ENCODE measurements around the gene MAGI2. TPM values are rescaled to one million over a fixed set of nuclear protein-coding genes. Genes with fewer than 3 reads are reported as not detected.

The MAGI2 gene
- total RNA-seq, 1 experiment from 2014 or later = 0.25 TPM

- H3K36me3 ChIP-seq (ENCODE audit: control insufficient read depth, insufficient read depth, low read length) = no peaks in the 10 kb centered on the region
- intact Hi-C loops (cut with micrococcal nuclease; ENCODE audit: unreplicated experiment) = no loop called here
- BruUV-seq (replicated peaks) = no TSS peak
Observed at GRCh38 chr7:79221211-79221610, 232.3 kb downstream of the MAGI2 start.

GRCh38 chr7:79217976-79218626 is 235.4 kb downstream of the MAGI2 start:
- Mint-ChIP-seq H3K27ac (ENCODE audit: unreplicated experiment) (no peak overlapping the region), H3K4me1 (ENCODE audit: low read depth, unreplicated experiment) (no peaks in the 10 kb centered on the region), H3K4me3 (ENCODE audit: unreplicated experiment) (no peak overlapping the region), H3K9me3 (ENCODE audit: unreplicated experiment) (no peaks in the 10 kb centered on the region), H3K27me3 (ENCODE audit: insufficient read depth, unreplicated experiment) (no peaks in the 10 kb centered on the region), H3K36me3 (ENCODE audit: insufficient read depth, unreplicated experiment) (no peaks in the 10 kb centered on the region)
- Histone ChIP-seq H3K9me3 (no peaks in the 10 kb centered on the region), H3K4me1 (peaks cover 24% of the 10 kb centered on the region), H3K4me3 (ENCODE audit: low read depth, low read length) (no peak overlapping the region), H3K27me3 (replicated peaks; ENCODE audit: control insufficient read depth, insufficient read depth, low read length) (no peaks in the 10 kb centered on the region), H3K36me3 (ENCODE audit: control insufficient read depth, insufficient read depth, low read length) (no peaks in the 10 kb centered on the region)
- intact Hi-C loops (cut with micrococcal nuclease; ENCODE audit: unreplicated experiment) = no loop called here
- no peak for TF ChIP-seq CTCF (IDR thresholded peaks at IDR 0.05; ENCODE audit: insufficient read depth in 1 of 2, low read depth in 1 of 2, low read length in 1 of 2, severe bottlenecking in 1 of 2, unreplicated experiment in 1 of 2)
- POLR2A ChIA-PET = no interaction called here
- DNase-seq = no peak
- no TSS peak for BruUV-seq (replicated peaks)
- CTCF ChIA-PET = no interaction called here

More at GRCh38 chr7:79221211-79221610, 232.3 kb downstream of the MAGI2 start:
- Histone ChIP-seq H3K9me3 (no peaks in the 10 kb centered on the region), H3K4me3 (ENCODE audit: low read depth, low read length) (no peak overlapping the region), H3K27me3 (replicated peaks; ENCODE audit: control insufficient read depth, insufficient read depth, low read length) (no peaks in the 10 kb centered on the region), H3K4me1 (peaks cover 24% of the 10 kb centered on the region)
- Mint-ChIP-seq H3K4me3 (ENCODE audit: unreplicated experiment) (no peak overlapping the region), H3K9me3 (ENCODE audit: unreplicated experiment) (no peaks in the 10 kb centered on the region), H3K27me3 (ENCODE audit: insufficient read depth, unreplicated experiment) (no peaks in the 10 kb centered on the region), H3K27ac (ENCODE audit: unreplicated experiment) (no peak overlapping the region), H3K4me1 (ENCODE audit: low read depth, unreplicated experiment) (no peaks in the 10 kb centered on the region), H3K36me3 (ENCODE audit: insufficient read depth, unreplicated experiment) (no peaks in the 10 kb centered on the region)
- no peak for TF ChIP-seq CTCF (IDR thresholded peaks at IDR 0.05; ENCODE audit: insufficient read depth in 1 of 2, low read depth in 1 of 2, low read length in 1 of 2, severe bottlenecking in 1 of 2, unreplicated experiment in 1 of 2)
- no peak for DNase-seq
- CTCF ChIA-PET = no interaction called here
- POLR2A ChIA-PET = no interaction called here

GRCh38 chr7:79217468-79217867 is 236.0 kb downstream of the MAGI2 start:
- no peak overlapping the region for H3K27ac Mint-ChIP-seq (ENCODE audit: unreplicated experiment)
- intact Hi-C loops (cut with micrococcal nuclease; ENCODE audit: unreplicated experiment) = no loop called here
- no peaks in the 10 kb centered on the region for H3K36me3 ChIP-seq (ENCODE audit: control insufficient read depth, insufficient read depth, low read length)
- peak in 1 of 2 experiments; percentile 8 for DNase-seq
- ChIA-PET POLR2A (no interaction called here), CTCF (no interaction called here)
- BruUV-seq (replicated peaks) = no TSS peak
- no peak for TF ChIP-seq CTCF (IDR thresholded peaks at IDR 0.05; ENCODE audit: insufficient read depth in 1 of 2, low read depth in 1 of 2, low read length in 1 of 2, severe bottlenecking in 1 of 2, unreplicated experiment in 1 of 2)
- no peak overlapping the region for H3K4me3 Mint-ChIP-seq (ENCODE audit: unreplicated experiment)
- peaks cover 24% of the 10 kb centered on the region for H3K4me1 ChIP-seq
- no peaks in the 10 kb centered on the region for H3K27me3 ChIP-seq (replicated peaks; ENCODE audit: control insufficient read depth, insufficient read depth, low read length)
- H3K9me3 Mint-ChIP-seq (ENCODE audit: unreplicated experiment) = no peaks in the 10 kb centered on the region
- H3K36me3 Mint-ChIP-seq (ENCODE audit: insufficient read depth, unreplicated experiment) = no peaks in the 10 kb centered on the region
- no peaks in the 10 kb centered on the region for H3K27me3 Mint-ChIP-seq (ENCODE audit: insufficient read depth, unreplicated experiment)
- H3K4me3 ChIP-seq (ENCODE audit: low read depth, low read length) = no peak overlapping the region
- H3K4me1 Mint-ChIP-seq (ENCODE audit: low read depth, unreplicated experiment) = no peaks in the 10 kb centered on the region
- H3K9me3 ChIP-seq = no peaks in the 10 kb centered on the region
